Retinal pigment epithelial cell (primary cell): ENCODE data around the gene MASP2.
"Not testable (repeated sequence)": the region's sequence is repeated elsewhere in the genome, so short reads cannot be mapped to it uniquely, and the experiment has no call there.

Experiments
- DNase-seq: peaks from one replicate; pipeline ENCODE4 v3.0.0-alpha.2; 2010; ENCODE audit warnings: low read depth
- H3K4me3 ChIP-seq: 2 replicates; pipeline ENCODE4 v1.5.1; 2011; ENCODE audit warnings: mild to moderate bottlenecking, low read length, control low read depth, moderate library complexity
- TF ChIP-seq, protein P1 (sequence below): conservative IDR thresholded peaks from 2 replicates; pipeline ENCODE4 v1.5.1; 2011; ENCODE audit warnings: low read depth, low read length, control low read depth, inconsistent platforms

The MASP2 gene

DNA sequence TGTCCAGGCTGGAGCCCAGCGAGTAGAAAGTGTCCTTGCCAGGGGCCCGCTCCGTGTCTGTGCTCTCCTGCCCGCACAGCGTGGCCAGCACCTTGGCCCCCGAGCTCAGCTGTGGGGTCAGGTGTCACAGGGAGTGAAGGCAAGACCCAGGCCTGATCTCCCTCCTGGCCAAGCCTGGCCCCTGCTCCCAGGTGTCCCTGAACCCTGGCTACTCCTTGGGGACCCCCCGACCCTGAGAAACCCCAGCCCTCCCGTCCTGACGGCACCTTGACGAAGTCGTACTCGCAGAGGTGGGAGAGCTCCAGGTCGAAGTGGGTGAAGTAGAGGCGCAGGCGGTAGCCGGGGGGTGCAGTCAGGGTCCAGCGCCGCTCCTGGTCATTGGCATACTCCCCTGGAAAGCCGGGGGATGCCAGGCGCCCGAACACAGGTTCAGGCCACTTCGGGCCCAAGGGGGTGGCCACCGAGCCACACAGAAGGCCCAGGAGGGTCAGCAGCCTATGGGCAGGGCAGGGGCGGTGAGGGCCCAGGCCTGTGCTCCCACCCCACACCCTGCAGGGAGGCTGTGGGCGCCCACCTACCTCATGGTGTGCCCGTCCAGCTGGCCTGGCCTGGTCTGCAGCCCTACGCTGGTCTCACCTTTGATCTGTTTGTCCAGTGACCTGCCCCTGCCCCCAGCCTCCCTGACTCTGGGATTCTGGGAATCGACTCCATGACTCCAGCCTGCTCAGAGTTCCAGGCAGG is at the start of gene MASP2:
MASP2 (minus strand) TSS at position 615 of the 741 bp plus-strand sequence; CDS start at position 583, 32 bp downstream.
- no peak within 1 kb of the TSS for H3K4me3 ChIP-seq
- DNase-seq = no peak
- TF ChIP-seq, protein P1, sequence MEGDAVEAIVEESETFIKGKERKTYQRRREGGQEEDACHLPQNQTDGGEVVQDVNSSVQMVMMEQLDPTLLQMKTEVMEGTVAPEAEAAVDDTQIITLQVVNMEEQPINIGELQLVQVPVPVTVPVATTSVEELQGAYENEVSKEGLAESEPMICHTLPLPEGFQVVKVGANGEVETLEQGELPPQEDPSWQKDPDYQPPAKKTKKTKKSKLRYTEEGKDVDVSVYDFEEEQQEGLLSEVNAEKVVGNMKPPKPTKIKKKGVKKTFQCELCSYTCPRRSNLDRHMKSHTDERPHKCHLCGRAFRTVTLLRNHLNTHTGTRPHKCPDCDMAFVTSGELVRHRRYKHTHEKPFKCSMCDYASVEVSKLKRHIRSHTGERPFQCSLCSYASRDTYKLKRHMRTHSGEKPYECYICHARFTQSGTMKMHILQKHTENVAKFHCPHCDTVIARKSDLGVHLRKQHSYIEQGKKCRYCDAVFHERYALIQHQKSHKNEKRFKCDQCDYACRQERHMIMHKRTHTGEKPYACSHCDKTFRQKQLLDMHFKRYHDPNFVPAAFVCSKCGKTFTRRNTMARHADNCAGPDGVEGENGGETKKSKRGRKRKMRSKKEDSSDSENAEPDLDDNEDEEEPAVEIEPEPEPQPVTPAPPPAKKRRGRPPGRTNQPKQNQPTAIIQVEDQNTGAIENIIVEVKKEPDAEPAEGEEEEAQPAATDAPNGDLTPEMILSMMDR = no peak

DNA sequence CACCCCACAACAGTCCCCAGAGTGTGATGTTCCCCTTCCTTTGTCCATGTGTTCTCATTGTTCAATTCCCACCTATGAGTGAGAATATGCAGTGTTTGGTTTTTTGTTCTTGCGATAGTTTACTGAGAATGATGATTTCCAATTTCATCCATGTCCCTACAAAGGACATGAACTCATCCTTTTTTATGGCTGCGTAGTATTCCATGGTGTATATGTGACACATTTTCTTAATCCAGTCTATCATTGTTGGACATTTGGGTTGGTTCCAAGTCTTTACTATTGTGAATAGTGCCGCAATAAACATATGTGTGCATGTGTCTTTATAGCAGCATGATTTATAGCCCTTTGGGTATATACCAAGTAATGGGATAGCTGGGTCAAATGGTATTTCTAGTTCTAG is 36.7 kb upstream of the MASP2 start:
- not testable (repeated sequence) for H3K4me3 ChIP-seq

DNA sequence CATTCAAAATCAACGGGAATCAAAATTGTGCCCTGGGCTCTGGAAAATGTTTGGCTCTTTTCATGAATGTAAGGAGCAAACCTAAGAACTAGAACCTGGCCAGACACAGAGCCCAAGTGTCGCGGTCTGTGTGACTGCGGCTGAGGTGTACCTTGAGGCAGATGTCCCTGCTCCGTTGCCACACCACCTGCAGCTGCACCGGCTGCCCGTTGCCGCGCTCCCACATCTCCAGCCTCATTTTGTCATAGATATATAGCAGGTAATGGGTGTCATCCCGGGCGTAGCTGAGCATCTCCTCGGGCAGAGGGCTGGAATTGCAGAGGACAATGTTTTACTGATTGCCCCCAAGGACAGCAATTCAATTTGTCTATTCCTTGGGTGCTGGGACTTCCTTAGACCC is 33.9 kb upstream of the MASP2 start:
- DNase-seq = no peak
- TF ChIP-seq, protein P1 = no peak
- H3K4me3 ChIP-seq = no peak overlapping the region

More for the DNA sequence above, 36.7 kb upstream of the MASP2 start:
- DNase-seq = not testable (repeated sequence)

DNA sequence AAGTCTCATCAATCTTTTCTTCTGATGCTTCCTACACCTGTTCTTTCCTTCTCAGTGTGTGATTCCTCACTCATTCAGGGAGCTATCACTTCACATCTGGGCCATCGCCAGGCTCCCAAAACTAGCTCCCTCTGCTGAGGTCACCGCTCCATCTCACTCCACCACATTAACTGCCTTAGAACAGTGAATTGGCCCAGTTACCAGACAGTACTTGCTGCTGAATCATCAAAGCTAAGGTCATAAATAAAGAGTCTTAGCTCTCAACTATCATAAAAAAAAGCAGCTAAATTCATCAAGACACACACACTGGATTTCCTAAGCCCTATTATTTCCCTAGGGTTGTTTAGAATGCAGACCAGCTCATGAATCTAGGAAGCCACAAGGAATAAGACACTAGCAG is 31.6 kb upstream of the MASP2 start:
- TF ChIP-seq, protein P1 = no peak
- H3K4me3 ChIP-seq = no peak overlapping the region
- no peak for DNase-seq

DNA sequence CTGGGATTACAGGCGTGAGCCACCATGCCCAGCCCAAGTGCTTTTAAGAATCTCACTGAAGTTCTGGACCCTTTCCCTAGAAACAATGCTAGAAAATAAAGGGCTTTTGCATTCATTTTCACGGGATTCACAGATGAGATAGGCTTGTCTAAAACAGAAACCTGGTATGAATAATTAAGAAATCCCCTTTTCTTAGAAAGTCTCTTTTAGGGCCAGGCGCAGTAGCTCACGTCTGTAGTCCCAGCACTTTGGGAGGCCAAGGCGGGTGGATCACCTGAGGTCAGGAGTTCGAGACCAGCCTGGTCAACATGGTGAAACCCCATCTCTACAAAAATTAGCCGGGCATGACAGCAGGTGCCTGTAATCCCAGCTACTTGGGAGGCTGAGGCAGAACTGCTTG is 26.4 kb upstream of the MASP2 start:
- DNase-seq, H3K4me3 ChIP-seq: not testable (repeated sequence)

DNA sequence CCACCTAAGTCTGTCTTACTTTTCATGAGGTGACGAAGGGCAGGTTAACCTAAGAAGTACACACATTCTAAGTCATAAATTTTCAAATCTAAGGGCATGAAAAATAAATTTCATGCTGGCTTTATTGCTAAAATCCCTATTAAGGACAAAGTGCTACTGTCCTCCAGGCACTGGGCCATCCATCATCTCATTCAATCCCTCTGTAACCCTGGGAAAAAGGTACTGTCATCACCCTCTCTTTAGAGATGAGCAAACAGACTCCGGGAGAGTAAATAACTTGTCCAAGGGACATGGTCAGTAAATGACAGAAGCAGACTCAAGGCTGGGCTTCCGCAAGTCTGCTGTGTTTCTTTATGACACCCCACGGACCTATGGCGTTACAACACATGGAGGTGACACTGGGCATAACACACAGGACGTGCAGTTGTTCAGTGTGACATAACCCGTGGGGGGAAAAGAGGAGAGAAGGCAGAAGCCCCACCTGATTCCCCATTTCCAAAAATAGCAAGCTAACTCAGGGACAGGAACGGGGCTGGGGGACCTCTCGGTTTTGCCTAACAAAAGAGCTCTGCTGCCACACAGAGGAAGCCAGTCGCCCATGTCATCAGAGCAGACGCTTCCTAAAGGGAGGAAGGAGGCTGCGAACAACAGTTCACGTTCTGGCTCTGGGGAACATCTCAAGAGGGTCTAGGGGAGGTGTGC is 25.3 kb upstream of the MASP2 start:
- no peak overlapping the region for H3K4me3 ChIP-seq
- DNase-seq = no peak
- TF ChIP-seq, protein P1 = no peak

DNA sequence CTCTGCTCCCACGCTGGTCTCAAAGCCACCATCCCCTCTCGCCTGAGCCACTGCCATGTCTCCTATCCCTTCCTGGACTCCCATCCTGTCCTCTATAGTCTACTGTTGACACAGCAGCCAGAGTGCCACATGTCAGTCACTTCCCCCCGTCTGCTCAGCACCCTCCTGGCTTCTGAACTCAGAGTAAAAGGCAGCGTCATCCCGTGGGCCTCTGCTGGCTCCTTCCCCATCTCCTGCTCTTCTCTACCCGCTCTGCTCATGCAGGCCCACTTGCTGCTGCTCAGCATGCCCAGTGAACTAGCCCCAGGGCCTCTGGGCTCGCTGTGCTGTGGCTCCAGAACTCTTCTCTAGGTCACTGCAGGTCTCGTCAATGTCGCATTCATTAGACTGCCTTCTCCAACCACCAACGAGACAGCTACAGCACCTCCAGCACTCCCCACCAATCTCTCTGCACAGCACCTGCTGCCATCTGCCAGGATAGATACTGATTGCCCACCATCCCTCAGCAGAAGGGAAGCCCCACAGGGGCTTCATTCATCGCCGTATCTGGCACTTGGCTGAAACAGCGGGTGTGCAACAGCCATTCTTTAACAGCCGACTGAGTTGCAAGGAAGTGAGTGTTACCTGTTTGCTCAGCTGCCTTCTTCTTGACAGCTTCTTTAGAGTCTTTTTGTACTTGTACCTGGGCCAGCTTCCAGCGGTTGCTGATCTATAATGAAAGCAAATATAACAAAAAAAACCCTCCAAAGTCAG is 24.6 kb upstream of the MASP2 start:
- TF ChIP-seq, protein P1 = no peak
- H3K4me3 ChIP-seq = no peak overlapping the region
- DNase-seq = no peak
